Fibroblast of pulmonary artery (primary cell): ENCODE measurements around the gene SPHKAP.
"Not testable (repeated sequence)": the region's sequence is repeated elsewhere in the genome, so short reads cannot be mapped to it uniquely, and the experiment has no call there.

Experiments
- DNase-seq: peaks from one replicate; pipeline ENCODE4 v3.0.0-alpha.2; 2010; ENCODE audit warnings: low read depth
- H3K4me3 ChIP-seq: replicated peaks from 2 replicates; pipeline ENCODE4 v1.5.1; 2011; ENCODE audit warnings: low read depth, mild to moderate bottlenecking, control low read depth, low read length, moderate library complexity
- TF ChIP-seq, protein P1 (sequence below): IDR thresholded peaks from 2 replicates; pipeline ENCODE4 v1.5.1; 2011; ENCODE audit warnings: mild to moderate bottlenecking, control low read depth, low read length, inconsistent platforms; ENCODE audit errors: missing control alignments

Gene SPHKAP

DNA sequence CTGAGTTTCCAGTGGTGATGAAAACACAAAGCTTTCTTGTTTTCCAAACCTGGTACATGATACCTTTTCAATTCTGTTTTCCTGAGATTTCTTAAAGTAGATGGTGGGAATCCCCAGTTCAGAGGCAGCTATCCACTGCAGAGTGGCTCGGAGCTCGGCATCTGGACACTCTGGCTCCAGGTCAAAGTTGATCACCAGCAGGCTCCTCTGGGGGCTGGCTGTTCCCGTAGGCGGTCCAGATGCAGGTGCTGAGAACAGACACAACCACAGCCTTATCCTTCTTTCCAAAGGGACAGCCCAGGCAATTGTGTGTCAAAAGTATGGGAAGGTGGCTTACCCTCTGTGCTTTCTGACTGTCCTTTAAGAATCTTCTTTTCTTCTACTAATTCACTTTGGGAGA is 190.6 kb downstream of the SPHKAP start:
- H3K4me3 ChIP-seq: no peak overlapping the region

DNA sequence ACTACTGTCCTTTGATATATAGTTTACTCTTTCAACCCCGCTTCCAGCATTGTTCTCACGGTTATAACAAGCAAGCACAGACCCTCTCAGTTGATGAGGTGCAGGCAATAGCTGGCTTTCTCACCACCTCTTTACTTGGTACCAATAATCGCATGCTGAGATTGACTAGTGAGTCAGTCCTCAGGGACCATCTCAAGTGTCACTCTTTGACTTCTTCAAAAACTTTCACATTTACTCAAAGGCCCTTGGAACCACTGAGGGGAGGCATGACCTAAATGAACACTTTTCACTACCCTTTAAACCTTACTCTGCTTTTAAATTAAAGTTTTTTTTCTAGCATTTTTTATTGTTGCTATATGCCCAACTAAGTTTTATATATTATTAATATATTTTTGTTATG is 208.2 kb downstream of the SPHKAP start:
- no peak overlapping the region for H3K4me3 ChIP-seq
- TF ChIP-seq, protein P1, sequence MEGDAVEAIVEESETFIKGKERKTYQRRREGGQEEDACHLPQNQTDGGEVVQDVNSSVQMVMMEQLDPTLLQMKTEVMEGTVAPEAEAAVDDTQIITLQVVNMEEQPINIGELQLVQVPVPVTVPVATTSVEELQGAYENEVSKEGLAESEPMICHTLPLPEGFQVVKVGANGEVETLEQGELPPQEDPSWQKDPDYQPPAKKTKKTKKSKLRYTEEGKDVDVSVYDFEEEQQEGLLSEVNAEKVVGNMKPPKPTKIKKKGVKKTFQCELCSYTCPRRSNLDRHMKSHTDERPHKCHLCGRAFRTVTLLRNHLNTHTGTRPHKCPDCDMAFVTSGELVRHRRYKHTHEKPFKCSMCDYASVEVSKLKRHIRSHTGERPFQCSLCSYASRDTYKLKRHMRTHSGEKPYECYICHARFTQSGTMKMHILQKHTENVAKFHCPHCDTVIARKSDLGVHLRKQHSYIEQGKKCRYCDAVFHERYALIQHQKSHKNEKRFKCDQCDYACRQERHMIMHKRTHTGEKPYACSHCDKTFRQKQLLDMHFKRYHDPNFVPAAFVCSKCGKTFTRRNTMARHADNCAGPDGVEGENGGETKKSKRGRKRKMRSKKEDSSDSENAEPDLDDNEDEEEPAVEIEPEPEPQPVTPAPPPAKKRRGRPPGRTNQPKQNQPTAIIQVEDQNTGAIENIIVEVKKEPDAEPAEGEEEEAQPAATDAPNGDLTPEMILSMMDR: no peak
- no peak for DNase-seq

More for the DNA sequence above, 190.6 kb downstream of the SPHKAP start:
- no peak for DNase-seq
- TF ChIP-seq, protein P1: no peak

DNA sequence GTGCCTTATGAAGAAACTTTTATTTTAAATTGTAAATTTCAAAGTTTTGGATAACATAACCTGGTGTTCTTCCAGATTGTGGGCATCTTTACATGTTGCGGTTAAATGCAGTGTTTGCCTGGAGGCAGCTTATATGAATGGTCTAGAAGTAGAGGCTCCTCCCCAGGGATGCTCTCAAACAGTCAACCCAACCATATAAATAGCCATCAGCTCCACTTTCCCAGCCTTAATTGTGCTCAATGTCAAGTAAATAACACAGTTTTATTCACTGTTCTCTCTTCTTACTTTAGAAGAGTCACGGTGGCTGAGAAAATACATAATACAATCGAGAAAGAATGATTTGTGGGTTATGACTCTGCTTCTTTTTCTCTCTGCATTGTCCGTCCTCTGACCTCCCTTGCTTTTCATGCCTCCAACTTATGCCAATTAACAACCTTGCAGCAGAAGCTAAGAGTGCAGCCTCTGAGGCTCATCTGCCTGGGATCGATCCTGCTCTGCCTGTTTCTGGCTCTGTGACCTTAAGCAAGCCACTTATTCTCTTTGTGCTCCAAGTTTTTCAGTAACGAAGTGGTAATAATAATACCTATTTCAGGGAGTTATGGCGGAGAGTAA is 209.8 kb downstream of the SPHKAP start:
- no peak overlapping the region for H3K4me3 ChIP-seq
- TF ChIP-seq, protein P1: no peak
- DNase-seq: no peak

DNA sequence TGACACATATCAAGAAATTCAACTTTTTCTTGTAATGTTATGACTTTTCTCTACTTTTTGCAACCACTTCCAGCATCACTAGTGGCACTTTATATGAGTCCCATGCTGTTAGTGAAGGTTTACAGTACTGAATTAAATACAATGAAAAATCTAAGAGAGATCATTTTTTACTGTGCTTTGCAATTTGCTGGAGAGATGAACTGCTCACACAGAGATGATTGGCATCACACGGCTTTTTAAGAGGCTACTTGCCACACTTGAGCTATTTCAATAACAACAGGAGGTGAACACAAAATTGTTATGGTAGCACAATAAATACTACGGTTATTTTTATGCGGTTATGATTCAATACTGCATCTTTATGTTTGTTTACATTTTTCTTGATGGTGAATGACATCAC is 221.2 kb downstream of the SPHKAP start:
- H3K4me3 ChIP-seq: no peak overlapping the region
- TF ChIP-seq, protein P1: no peak

DNA sequence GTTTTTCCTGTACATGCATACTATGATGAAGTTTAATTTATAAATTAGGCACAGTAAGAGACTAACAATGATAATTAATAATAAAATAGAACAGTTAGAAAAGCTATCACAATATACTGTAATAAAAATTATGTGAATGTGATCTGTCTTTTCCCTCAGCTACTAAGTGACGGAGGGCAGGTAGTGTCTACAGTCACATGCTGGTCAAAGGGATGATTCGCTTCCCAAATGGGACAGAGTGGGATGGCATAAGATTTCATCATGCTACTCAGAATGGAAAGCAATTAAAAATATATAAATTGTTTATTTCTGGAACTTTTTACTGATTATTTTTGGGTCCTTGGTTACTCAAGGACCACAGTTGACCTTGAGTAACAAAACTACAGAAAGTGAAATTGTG is 238.5 kb downstream of the SPHKAP start:
- TF ChIP-seq, protein P1: no peak
- DNase-seq: no peak

More for the DNA sequence above, 221.2 kb downstream of the SPHKAP start:
- no peak for DNase-seq

DNA sequence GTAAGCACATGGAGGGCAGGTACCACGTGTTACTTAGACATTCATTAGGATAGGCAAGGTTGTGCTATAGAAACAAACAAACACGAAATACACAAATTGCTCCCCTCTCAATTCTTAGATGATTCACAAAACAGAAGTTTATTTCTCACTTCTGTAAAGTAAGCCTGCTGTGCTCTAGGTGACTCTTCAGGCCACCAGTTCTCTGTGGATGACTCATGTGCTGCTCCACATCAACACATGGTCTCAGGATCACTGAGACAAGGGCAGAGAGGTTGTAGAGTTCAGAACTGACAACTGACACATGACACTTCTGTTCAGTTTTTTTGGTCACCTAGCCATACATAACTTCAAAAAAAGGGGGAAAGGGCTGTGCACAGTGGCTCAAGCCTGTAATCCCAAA is 239.5 kb downstream of the SPHKAP start:
- TF ChIP-seq, protein P1: no peak
- H3K4me3 ChIP-seq: no peak overlapping the region
- DNase-seq: no peak

More for the DNA sequence above, 238.5 kb downstream of the SPHKAP start:
- H3K4me3 ChIP-seq: no peak overlapping the region

DNA sequence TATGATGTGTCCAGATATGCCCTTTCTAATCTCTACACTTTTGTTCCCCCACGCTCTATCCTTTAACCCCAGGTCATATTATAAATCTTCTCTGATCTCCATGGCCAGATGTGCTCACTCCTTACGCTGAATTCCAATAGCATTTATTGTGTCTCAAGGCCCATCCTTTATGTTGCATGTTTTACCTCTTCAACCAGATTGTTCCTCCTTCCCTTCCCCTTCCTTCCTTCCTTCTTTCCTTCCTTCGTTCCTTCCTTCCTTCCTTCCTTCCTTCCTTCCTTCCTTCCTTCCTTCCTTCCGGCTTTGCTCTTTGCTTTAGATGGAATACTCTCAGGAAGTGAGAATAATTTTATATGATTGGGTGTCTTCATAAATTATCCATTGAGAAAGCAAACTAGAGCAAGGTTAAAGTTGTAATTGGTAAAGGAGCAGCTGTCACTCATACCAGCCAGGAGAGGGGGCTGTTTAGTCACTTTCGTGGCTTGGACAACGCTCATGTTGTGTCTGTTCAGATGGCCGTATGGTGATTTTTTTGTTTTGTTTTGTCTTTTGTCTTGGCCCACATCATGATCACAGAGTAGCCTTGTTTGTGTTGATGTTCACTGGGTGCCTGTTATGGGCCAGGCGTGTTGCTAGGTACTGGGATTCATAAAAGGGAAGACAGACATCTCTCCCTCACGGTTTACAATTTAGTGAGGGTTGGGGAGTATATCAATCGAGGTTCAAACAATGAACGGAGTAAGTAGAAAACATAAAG is 242.0 kb downstream of the SPHKAP start:
- DNase-seq: peak; percentile 68
- no peak overlapping the region for H3K4me3 ChIP-seq
- TF ChIP-seq, protein P1: peak; percentile 68

DNA sequence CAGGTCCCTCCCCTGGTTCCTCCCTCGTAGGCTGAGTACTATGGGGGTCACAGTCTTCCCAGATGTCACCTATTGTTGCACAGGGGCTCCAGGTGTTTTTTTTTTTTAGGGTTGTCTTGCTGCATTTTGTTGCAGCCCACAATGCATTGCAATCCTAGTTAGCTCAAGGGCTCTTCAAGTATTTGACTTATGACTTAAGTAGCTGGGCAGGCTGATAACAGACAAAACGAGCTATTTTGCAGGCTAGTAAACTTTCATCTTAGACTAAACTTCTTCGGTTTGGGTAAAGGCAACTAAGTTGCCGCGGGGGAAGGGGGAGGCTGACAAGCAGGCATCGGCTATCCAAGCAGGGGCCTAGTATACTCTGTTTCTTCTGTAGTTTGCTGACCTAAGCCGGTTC is 245.2 kb downstream of the SPHKAP start:
- not testable (repeated sequence) for H3K4me3 ChIP-seq, DNase-seq
